A673 (cell line): Measurements from ENCODE around the gene RAB4A.

ENCODE experiments used
- CTCF ChIP-seq: fragments of 300-800, 200-600 bp; sonication (generic); conservative IDR thresholded peaks from 2 replicates; pipeline ENCODE4 v1.5.1; 2017; ENCODE audit warnings: low read depth, mild to moderate bottlenecking, antibody characterized with exemption, low read length, moderate library complexity, mixed read lengths
- EZH2 ChIP-seq: fragments of 200-600 bp; sonication (generic); IDR thresholded peaks from 2 replicates; pipeline ENCODE4 v1.6.1; 2017; ENCODE audit warnings: borderline replicate concordance, low read depth, mild to moderate bottlenecking, mixed read lengths, antibody characterized with exemption, low read length; ENCODE audit not compliant: poor library complexity, severe bottlenecking

GRCh38 chr1:229238674-229239415 lies 32.1 kb upstream of the RAB4A start:
- no peak for TF ChIP-seq CTCF
- TF ChIP-seq EZH2 = no peak
